HFF-Myc (cell line): ENCODE data around the gene HOXD9.
A peak's percentile ranks its signal among the peaks of the same experiment; 100 is the strongest.

Experiments
- DNase-seq: peaks from one replicate; pipeline ENCODE4 v3.0.0-alpha.2; 2011; ENCODE audit warnings: low read depth; ENCODE audit errors: extremely low read depth
- H3K4me3 ChIP-seq: replicated peaks from 2 replicates; pipeline ENCODE4 v1.5.1; 2011; ENCODE audit warnings: low read depth, mild to moderate bottlenecking, control low read depth, low read length
- TF ChIP-seq, protein P1 (sequence below): IDR thresholded peaks from 2 replicates; pipeline ENCODE4 v1.5.1; 2012; ENCODE audit warnings: mild to moderate bottlenecking, low read depth, low read length, control low read depth; ENCODE audit errors: missing control alignments

The HOXD9 gene

DNA sequence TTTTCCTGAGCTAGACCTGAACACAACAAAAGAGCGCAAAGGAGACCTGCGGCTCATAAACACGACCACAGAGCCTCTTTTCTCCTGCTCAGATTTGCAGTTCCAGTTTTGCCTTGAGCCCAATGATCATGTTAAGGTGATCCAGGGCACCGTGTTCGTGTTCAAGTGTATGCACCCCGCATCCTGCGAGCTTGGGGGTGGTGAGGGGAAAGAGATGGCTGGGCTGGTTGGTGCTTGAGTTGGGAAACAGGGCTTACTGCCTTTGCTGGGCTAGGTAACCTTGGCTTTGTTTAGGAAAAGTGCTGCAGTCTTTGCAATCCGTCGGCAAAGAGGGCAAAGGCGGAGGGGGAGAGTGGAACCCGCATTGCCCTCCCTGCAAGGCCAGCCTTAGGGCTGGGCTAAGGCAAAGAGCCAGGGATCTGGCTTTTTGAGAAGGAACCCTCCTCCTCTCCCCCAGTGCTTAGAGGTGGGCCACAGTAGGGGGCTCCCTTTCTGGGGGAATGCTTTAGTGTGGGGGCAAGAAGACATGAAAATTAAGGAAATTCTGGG is 4.6 kb upstream of the HOXD9 start:
- H3K4me3 ChIP-seq: no peak overlapping the region
- no peak for DNase-seq
- TF ChIP-seq, protein P1, sequence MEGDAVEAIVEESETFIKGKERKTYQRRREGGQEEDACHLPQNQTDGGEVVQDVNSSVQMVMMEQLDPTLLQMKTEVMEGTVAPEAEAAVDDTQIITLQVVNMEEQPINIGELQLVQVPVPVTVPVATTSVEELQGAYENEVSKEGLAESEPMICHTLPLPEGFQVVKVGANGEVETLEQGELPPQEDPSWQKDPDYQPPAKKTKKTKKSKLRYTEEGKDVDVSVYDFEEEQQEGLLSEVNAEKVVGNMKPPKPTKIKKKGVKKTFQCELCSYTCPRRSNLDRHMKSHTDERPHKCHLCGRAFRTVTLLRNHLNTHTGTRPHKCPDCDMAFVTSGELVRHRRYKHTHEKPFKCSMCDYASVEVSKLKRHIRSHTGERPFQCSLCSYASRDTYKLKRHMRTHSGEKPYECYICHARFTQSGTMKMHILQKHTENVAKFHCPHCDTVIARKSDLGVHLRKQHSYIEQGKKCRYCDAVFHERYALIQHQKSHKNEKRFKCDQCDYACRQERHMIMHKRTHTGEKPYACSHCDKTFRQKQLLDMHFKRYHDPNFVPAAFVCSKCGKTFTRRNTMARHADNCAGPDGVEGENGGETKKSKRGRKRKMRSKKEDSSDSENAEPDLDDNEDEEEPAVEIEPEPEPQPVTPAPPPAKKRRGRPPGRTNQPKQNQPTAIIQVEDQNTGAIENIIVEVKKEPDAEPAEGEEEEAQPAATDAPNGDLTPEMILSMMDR: no peak

DNA sequence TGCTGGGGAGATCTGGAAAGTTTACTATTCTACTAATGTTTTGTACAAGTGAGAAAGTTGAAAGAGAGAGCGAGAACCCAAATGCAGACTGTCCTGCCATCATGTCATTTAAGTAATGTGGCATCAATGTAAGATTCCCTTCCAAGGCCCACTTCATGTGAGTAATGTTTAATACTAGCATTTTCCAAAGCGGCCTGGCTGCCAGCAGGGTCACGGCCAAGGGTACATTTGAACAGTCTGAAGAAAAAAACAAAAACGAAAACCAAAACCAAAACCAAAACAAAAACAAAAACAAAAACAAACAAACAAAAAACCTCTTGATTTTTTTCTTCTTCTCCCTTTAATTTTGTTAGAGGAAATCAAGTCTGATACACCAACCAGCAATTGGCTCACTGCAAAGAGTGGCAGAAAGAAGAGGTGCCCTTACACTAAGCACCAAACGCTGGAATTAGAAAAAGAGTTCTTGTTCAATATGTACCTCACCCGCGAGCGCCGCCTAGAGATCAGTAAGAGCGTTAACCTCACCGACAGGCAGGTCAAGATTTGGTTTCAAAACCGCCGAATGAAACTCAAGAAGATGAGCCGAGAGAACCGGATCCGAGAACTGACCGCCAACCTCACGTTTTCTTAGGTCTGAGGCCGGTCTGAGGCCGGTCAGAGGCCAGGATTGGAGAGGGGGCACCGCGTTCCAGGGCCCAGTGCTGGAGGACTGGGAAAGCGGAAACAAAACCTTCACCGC is 3.7 kb upstream of the HOXD9 start:
- no peak for DNase-seq
- H3K4me3 ChIP-seq: no peak overlapping the region
- TF ChIP-seq, protein P1: peak; percentile 40

GRCh38 chr2:176120364-176121189 is 1.9 kb upstream of the HOXD9 start:
- H3K4me3 ChIP-seq: no peak overlapping the region
- no peak for DNase-seq
- TF ChIP-seq, protein P1: no peak

DNA sequence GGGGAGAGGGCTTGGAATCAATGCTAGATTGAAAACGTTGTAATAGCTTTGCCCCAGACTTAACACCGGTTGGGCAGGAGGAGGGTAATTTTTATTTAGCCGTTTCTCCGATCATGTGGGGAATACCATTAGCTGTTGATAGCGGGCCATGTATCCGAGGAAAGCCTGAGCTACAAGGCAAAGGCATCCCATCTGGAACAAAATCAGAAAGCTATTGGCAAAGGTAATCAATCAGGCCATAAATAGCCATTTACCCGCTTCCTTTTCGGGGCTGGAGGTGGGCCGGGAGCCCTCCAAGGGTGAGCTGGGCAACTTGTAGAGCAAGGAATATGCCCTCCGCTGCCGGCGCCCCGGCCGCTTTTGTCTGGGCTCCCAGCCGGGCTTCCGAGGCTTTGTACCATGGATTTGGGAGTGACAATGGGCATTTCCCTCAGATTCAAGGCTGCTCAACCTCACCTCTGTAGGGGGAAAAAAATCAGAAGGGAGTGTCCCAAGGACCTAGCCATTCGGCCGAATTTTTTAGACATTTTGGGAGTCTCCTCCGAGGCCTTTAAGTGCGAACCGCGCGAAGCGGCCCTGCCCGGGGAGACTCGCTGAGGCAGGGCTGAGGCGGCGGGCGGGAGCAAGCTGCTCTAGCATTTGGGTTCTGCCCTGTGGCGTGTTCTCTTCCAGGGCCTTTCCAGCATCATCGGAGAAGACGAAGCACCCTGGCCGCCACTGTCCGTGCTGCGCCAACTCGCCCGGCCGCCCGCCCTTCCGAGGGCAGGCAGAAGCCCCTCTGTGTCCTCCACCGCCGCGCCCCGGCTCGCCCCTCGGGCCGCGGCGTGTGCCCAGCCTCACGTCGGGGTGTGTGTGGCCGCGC is 1.1 kb upstream of the HOXD9 start:
- DNase-seq: no peak
- TF ChIP-seq, protein P1: no peak
- H3K4me3 ChIP-seq: no peak overlapping the region

GRCh38 chr2:176122052-176122682 is 352 bp upstream of the HOXD9 start:
- TF ChIP-seq, protein P1: no peak
- no peak for DNase-seq
- peak overlapping the region; percentile 24 for H3K4me3 ChIP-seq
